HG03097 (cell line): ENCODE results near the gene FN3KRP.
"Not testable (repeated sequence)": the region's sequence is repeated elsewhere in the genome, so short reads cannot be mapped to it uniquely, and the experiment has no call there.

Experiments used
- ATAC-seq: cut with Tn5 transposase; IDR thresholded peaks from one replicate; pipeline ENCODE4 v1.9.1; 2021; ENCODE audit not compliant: unreplicated experiment, low FRiP score

The FN3KRP gene

GRCh38 chr17:82769041-82769440 is 52.5 kb downstream of the FN3KRP start:
- ATAC-seq: no peak

GRCh38 chr17:82772026-82772425 is 55.5 kb downstream of the FN3KRP start:
- no peak for ATAC-seq

- ATAC-seq: not testable (repeated sequence)
These were observed 58.0 kb downstream of the FN3KRP start for GRCh38 chr17:82774456-82774855.

DNA sequence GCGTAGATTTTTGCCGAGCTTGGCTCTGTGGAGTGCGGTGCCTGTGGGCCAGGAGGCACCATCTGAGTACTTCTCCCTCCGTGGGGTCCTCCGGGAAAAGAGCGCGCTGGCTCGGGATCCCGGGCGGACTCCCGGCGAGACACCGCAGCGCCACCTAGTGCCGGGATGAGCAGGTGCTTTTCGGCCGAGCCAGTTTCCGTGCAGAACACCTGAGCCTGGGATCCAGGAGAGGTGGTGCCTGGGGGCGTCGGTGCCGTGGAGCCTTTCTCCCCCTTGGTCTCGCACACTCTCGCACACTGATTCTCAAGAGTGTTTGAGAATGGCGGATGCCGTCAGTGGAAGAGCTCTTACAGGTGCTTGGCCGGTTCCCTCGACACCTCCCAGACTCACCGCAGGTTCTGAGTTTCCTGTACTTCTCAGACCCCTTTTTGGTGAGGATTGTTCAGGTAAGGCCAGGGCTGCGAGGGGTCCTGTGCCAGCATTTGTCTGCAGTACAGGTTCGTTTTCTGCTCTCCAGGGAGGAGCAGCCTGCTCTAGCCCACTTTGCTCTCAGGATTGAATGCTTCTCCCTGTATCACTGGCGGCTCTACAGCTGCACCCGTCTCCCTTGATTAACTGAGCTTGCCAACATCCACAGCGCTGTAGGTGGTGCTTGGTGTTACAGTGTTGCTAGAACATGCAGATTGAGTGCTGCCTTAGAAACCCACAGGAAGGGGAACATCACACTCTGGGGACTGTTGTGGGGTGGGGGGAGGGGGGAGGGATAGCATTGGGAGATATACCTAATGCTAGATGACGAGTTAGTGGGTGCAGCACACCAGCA is 58.7 kb downstream of the FN3KRP start:
- ATAC-seq: no peak

DNA sequence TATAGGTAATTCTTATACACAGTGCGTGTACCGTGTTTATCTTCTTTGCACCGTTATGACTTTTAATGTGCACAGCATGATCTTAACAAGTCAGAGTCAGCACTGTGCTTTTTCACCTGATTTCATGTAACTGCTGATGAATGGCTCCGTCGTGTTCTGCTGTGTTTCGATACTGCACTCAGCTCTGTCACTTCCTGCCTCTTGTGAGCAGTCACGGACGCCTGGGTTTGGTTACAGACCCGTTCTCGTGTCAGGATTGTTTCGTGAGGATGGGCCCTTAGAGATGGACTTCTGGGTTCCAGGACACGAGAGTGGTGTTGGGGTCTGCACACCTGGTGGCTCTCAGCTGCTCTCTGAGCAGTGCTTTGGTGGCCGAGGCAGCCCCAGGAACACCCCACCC is 59.9 kb downstream of the FN3KRP start:
- ATAC-seq: no peak
